A549 (cell line): Measurements from ENCODE around the gene MIPOL1. TPM values are rescaled to one million over a fixed set of nuclear protein-coding genes. Genes with fewer than 3 reads are reported as not detected.

ENCODE experiments used
- ATAC-seq, 2 experiments: fragments of 200-7000 bp in 1 of 2; fragments of >200 bp in 1 of 2; cut with Nextera tagmentation in 1 of 2; cut with Tn5 transposase in 1 of 2; 3 replicates each; pipeline versions ENCODE4 v1.8.0 to v1.9.1; 2018 to 2020; ENCODE audit warnings: mild to moderate bottlenecking in 1 of 2, moderate library complexity in 1 of 2
- CTCF ChIA-PET: fragments of 300-600 bp; sonication (Branson Sonifier 250); formaldehyde crosslinking; extraction: SDS; loops from one replicate; lab custom pipeline; 2021; ENCODE audit warnings: antibody characterized with exemption, inconsistent platforms; lab: Yijun Ruan, JAX
- POLR2A ChIA-PET: fragments of 350-600 bp; formaldehyde crosslinking; extraction: SDS; loops from one replicate; lab custom pipeline; 2021; ENCODE audit warnings: antibody characterized with exemption, inconsistent platforms; lab: Yijun Ruan, JAX
- DNase-seq, 2 experiments: peaks; one replicate each; pipeline versions ENCODE4 v3.0.0 to v3.0.0-alpha.2; 2011 to 2016; ENCODE audit warnings: low read depth in 1 of 2, low spot score in 1 of 2
- FAIRE-seq: peaks from 2 replicates; lab custom pipeline; 2011; peaks lifted over from hg19 to GRCh38; lab: Jason Lieb, UNC
- H3K27ac ChIP-seq, 2 experiments: fragments of >200 bp; sonication (Bioruptor Twin); formaldehyde crosslinking; 3 replicates each; pipeline ENCODE4 v1.5.1; 2016 to 2017
- H3K4me1 ChIP-seq: fragments of >200 bp; sonication (Bioruptor Twin); formaldehyde crosslinking; 3 replicates; pipeline ENCODE4 v1.6.1; 2016
- H3K4me2 ChIP-seq: fragments of >200 bp; sonication (Bioruptor Twin); formaldehyde crosslinking; 3 replicates; pipeline ENCODE4 v1.6.1; 2016
- H3K4me3 ChIP-seq: fragments of >200 bp; sonication (Bioruptor Twin); formaldehyde crosslinking; 3 replicates; pipeline ENCODE4 v1.5.1; 2016
- H3K9me3 ChIP-seq: fragments of >200 bp; sonication (Bioruptor Twin); formaldehyde crosslinking; 3 replicates; pipeline ENCODE4 v1.6.1; 2016
- EHF ChIP-seq: fragments of 250-450 bp; sonication (Bioruptor Pico); IDR thresholded peaks from 2 replicates; pipeline ENCODE4 v1.5.0; 2020; ENCODE audit warnings: mild to moderate bottlenecking
- HDAC2 ChIP-seq: fragments of 200-600 bp; sonication (generic); IDR thresholded peaks from 2 replicates; pipeline ENCODE4 v1.6.1; 2016
- HMGXB4 ChIP-seq: fragments of 250-450 bp; sonication (Bioruptor Pico); IDR thresholded peaks from 2 replicates; pipeline ENCODE4 v1.5.0; 2021; ENCODE audit warnings: mild to moderate bottlenecking, moderate library complexity, borderline replicate concordance
- MAFK ChIP-seq: fragments of 450-650 bp; IDR thresholded peaks from 2 replicates; pipeline ENCODE4 v1.6.1; 2014; ENCODE audit not compliant: partially characterized antibody
- NFE2L2 ChIP-seq: fragments of 150-350 bp; conservative IDR thresholded peaks from 2 replicates; pipeline ENCODE4 v1.6.1; 2014; ENCODE audit warnings: low read length
- NPAS2 ChIP-seq: fragments of 250-450 bp; sonication (Bioruptor Pico); IDR thresholded peaks from 2 replicates; pipeline ENCODE4 v1.8.0; 2022; ENCODE audit warnings: mild to moderate bottlenecking, moderate library complexity, borderline replicate concordance
- RARB ChIP-seq: fragments of 250-450 bp; sonication (Bioruptor Pico); IDR thresholded peaks from 2 replicates; pipeline ENCODE4 v1.8.0; 2021; ENCODE audit warnings: mild to moderate bottlenecking, moderate library complexity
- USF2 ChIP-seq: fragments of 450-650 bp; IDR thresholded peaks from 2 replicates; pipeline ENCODE4 v1.6.1; 2014; ENCODE audit warnings: antibody characterized with exemption
- ZFP36 ChIP-seq: fragments of 450-650 bp; IDR thresholded peaks from 2 replicates; pipeline ENCODE4 v1.6.1; 2014; ENCODE audit warnings: borderline replicate concordance; ENCODE audit not compliant: partially characterized antibody
- ZNF302 ChIP-seq: fragments of 250-450 bp; sonication (Bioruptor Pico); IDR thresholded peaks from 2 replicates; pipeline ENCODE4 v1.9.0; 2021; ENCODE audit warnings: inconsistent platforms, mild to moderate bottlenecking, moderate library complexity
- WGBS: methylation state at CpG from one replicate; pipeline ENCODE4 v1.1.6; 2017; ENCODE audit errors: missing lambda C conversion rate; 5-methylcytosine and 5-hydroxymethylcytosine counted together
- polyA plus RNA-seq, 4 experiments: library from polyadenylated mRNA; depleted of rRNA in 3 of 4; stranded (reverse); fragments of >200 nt; fragmentation: RNase III in 1 of 4; extraction: RNeasy Plus Mini Kit Qiagen cat#74134 plus additional on column Dnase treatment in 1 of 4; gene quantifications; 2 replicates in 3 of 4; 3 replicates in 1 of 4; pipeline ENCODE4 v1.2.3, GENCODE V29; 2011 to 2017
- TF ChIP-seq, protein P1 (sequence below): IDR thresholded peaks from 2 replicates; pipeline ENCODE4 v1.6.1; 2012

Gene MIPOL1
- polyA plus RNA-seq, 2 of the 4 experiments (the other 2 are of a cell fraction): 5.2 to 13.4 TPM

DNA sequence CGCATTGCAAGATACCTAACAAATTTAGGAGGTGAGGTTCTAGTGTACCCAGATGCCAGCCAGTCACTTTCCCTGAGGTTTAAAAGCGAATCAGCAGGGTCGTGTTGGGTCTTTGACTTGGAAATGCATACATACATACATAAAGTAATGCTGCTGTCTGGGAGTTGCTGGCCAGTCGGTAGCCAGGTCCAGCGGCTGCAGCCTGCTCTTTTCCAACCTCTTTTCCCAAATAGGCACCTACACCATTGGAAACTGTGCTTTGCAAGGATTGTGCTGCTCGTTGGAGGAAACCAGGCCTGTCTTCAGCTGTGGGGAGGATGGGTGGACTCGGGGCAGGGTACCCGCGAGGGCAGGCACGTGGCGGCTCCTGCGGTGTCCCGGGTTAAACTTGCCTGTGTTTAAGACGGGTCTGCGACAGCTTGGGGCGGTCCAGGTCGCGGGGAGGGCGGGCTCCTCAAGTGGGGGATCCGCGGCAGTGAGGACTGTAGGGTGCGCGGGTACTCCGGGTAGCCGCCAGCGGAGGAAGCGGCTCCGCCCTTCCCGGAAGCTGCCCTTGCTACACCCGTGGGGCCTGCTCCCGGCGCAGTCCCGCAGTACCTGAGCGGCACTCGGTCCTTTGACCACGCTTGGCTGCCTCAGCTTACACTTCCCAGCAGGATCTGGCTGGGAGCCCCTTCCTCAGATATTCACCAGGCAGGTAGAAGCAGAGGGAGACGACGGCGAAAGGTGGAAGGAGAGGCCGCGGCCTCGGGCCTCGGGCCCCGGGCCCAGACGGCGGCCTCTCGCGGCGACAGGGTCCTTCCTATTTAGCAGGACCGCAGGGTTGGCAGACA, 400.4 kb downstream of the MIPOL1 start:
- H3K27ac ChIP-seq: no peak overlapping the region
- ATAC-seq: no peak
- WGBS: 97% methylated on average over 41 of the region's 50 CpGs

GRCh38 chr14:37598747-37599506, 401.2 kb downstream of the MIPOL1 start:
- 95% methylated on average over 36 of the region's 36 CpGs for WGBS

More for the DNA sequence above, 400.4 kb downstream of the MIPOL1 start:
- Histone ChIP-seq H3K4me2 (no peak overlapping the region), H3K4me3 (no peak overlapping the region), H3K9me3 (no peaks in the 10 kb centered on the region), H3K4me1 (peaks cover 23% of the 10 kb centered on the region)
- TF ChIP-seq NPAS2 (CRISPR knock-in tag): no peak
- TF ChIP-seq ZFP36: no peak
- TF ChIP-seq, protein P1, sequence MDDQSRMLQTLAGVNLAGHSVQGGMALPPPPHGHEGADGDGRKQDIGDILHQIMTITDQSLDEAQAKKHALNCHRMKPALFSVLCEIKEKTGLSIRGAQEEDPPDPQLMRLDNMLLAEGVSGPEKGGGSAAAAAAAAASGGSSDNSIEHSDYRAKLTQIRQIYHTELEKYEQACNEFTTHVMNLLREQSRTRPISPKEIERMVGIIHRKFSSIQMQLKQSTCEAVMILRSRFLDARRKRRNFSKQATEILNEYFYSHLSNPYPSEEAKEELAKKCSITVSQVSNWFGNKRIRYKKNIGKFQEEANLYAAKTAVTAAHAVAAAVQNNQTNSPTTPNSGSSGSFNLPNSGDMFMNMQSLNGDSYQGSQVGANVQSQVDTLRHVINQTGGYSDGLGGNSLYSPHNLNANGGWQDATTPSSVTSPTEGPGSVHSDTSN: no peak
- TF ChIP-seq ZNF302: no peak
- ChIA-PET POLR2A (no interaction called here), CTCF (interaction anchor here (2.0 to 2.4 kb wide), 2 partner anchors 352 to 368 kb away, joined by 5 to 15 read pairs; no protein-coding TSS in a partner anchor)
- FAIRE-seq (no peak), DNase-seq (no peak)

DNA sequence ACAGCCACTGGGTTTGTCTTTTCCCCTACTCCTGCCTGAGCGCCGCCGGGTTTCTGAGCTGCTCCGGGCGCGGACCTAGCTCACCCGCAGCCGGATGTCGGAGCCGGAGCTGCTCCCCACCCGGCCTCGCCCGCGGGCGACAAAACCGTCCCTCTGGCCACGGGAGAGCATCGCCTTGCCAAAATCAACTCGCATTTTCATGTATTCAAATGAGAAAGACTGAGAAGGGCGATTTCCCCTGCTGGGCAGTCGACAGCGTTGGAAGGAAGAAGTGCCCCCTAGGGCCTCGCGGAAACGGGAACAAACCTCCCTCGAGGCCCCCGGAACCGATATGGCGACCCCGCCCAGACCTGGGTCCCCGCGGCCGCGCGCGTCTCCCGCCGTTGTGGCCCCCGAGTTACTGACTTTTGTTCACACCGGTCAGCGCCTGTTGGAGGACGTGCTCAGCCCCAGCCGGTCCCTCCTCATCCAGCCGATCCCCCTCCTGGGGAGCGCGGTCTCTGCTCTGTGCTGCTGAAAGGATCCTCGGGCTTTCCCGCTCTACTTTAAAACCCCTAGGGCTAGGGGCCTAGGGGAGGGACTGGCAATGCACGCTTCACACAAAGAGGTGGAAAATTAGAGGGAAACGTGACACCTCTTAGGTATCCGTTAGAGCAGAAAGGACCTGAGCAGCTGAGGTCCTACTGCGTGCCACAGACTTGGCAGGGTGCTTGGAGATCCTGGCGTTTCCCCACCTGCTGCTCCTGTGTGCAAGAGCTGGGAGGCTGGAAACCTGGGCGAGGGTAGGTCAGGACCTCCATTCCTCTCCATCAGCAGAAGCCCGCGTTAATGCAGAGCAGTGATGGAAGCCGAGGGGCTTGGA, 402.0 kb downstream of the MIPOL1 start:
- no peak overlapping the region for H3K4me3 ChIP-seq
- ATAC-seq: no peak
- H3K27ac ChIP-seq: no peak overlapping the region
- peaks cover 23% of the 10 kb centered on the region for H3K4me1 ChIP-seq
- no peak overlapping the region for H3K4me2 ChIP-seq
- 93% methylated on average over 52 of the region's 57 CpGs for WGBS
- no peak for FAIRE-seq
- no peak for DNase-seq
- ChIA-PET CTCF (interaction anchor here (0.6 to 1.4 kb wide), 3 partner anchors 8 to 369 kb away, joined by 3 to 4 read pairs (median 3); no protein-coding TSS in a partner anchor), POLR2A (no interaction called here)
- no peaks in the 10 kb centered on the region for H3K9me3 ChIP-seq
- TF ChIP-seq, protein P1: no peak
- no peak for TF ChIP-seq HDAC2

More at GRCh38 chr14:37598747-37599506, 401.2 kb downstream of the MIPOL1 start:
- POLR2A ChIA-PET: no interaction called here
- no peak overlapping the region for H3K27ac ChIP-seq
- no peak overlapping the region for H3K4me2 ChIP-seq
- ATAC-seq (no peak), DNase-seq (no peak), FAIRE-seq (no peak)
- H3K9me3 ChIP-seq: no peaks in the 10 kb centered on the region
- CTCF ChIA-PET: interaction anchor here (0.6 to 2.4 kb wide), 4 partner anchors 147 to 1262 kb away, joined by 4 to 15 read pairs (median 6); no protein-coding TSS in a partner anchor
- TF ChIP-seq RARB (CRISPR knock-in tag) (no peak), HMGXB4 (CRISPR knock-in tag) (no peak), MAFK (no peak), USF2 (no peak), EHF (CRISPR knock-in tag) (no peak), NFE2L2 (no peak)
- no peak overlapping the region for H3K4me3 ChIP-seq
- peaks cover 23% of the 10 kb centered on the region for H3K4me1 ChIP-seq
